Testis (tissue), 2 donors: ENCODE measurements around the gene HSF2BP.

ENCODE experiments used
- CTCF ChIP-seq, 3 experiments: fragments of 450-650 bp in 2 of 3; fragments of 200-600 bp in 1 of 3; sonication (generic) in 1 of 3; IDR thresholded peaks; one replicate each; pipeline ENCODE4 v1.5.1; 2016 to 2019; ENCODE audit warnings: antibody characterized with exemption in 3 of 3, mild to moderate bottlenecking in 2 of 3, moderate library complexity in 1 of 3
- POLR2A ChIP-seq: fragments of 450-650 bp; IDR thresholded peaks from one replicate; pipeline ENCODE4 v1.6.1; 2017; ENCODE audit warnings: antibody characterized with exemption, mild to moderate bottlenecking, moderate library complexity

- TF ChIP-seq CTCF (IDR thresholded peaks at IDR 0.05) (no peak), POLR2A (no peak)
Measured at GRCh38 chr21:43687566-43688399, 28.5 kb upstream of the HSF2BP start.
